ENCODE data around the gene CES4A.

Gene CES4A

DNA sequence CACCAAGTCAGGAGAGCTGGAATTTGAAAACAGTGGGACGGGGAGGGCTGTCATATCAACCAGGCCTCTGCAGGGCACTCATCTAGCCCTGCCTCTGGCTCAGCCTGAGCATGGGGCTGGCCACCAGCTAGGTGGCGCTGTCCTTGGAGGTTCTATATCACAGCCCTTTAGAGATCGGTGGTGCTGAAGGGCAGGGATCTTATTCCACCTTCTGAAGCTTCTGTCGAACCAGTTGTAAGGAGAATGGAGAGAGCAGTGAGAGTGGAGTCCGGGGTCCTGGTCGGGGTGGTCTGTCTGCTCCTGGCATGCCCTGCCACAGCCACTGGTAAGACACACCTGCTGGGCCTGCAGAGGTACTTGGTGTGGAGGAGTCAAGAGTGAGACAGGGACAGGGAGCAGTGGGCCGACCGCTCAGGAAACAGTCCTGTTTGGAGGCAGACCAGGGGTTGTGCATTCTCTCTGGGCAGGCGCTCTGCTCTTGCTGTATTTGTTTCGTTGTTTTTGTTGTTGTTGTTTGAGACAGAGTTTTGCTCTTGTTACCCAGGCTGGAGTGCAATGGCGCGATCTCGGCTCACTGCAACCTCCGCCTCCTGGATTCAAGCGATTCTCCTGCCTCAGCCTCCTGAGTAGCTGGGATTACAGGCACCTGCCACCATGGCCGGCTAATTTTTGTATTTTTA, 27.2 kb upstream of the CES4A start, which contains the start of gene CES3:
CES3 (plus strand) TSS at position 202 of the 680 bp plus-strand sequence; CDS start at position 244, 42 bp downstream.
- peak; percentile 44 for DNase-seq (ENCODE audit: low spot score)
- H3K27ac ChIP-seq = no peak within 1 kb of the TSS; the same call in 1 of the 2 replicates
- peak; percentile 62 for TF ChIP-seq CTCF (conservative IDR thresholded peaks at IDR 0.05; ENCODE audit: low read depth)
- ChIA-PET POLR2A (ENCODE audit: low non-redundant PET) (no interaction called here), CTCF (interaction anchor here (0.5 to 2.2 kb wide), 6 partner anchors 24 to 1175 kb away, joined by 3 to 8 read pairs (median 3); no protein-coding TSS in a partner anchor)

- no peak for DNase-seq (ENCODE audit: low spot score)
- ChIA-PET CTCF (interaction anchor here (1.1 kb wide), 2 partner anchors 24 to 45 kb away, joined by 3 read pairs; no protein-coding TSS in a partner anchor), POLR2A (ENCODE audit: low non-redundant PET) (no interaction called here)
- no peak overlapping the region; the same call in 1 of the 2 replicates for H3K27ac ChIP-seq
- no peak for TF ChIP-seq CTCF (conservative IDR thresholded peaks at IDR 0.05; ENCODE audit: low read depth)
Measured at GRCh38 chr16:66961914-66962313, 26.5 kb upstream of the CES4A start.

- no peak for DNase-seq (ENCODE audit: low spot score)
- H3K27ac ChIP-seq = no peak overlapping the region
- ChIA-PET CTCF (no interaction called here), POLR2A (ENCODE audit: low non-redundant PET) (no interaction called here)
- TF ChIP-seq CTCF (conservative IDR thresholded peaks at IDR 0.05; ENCODE audit: low read depth) = no peak
Measured at GRCh38 chr16:66964049-66964448, 24.3 kb upstream of the CES4A start.

DNA sequence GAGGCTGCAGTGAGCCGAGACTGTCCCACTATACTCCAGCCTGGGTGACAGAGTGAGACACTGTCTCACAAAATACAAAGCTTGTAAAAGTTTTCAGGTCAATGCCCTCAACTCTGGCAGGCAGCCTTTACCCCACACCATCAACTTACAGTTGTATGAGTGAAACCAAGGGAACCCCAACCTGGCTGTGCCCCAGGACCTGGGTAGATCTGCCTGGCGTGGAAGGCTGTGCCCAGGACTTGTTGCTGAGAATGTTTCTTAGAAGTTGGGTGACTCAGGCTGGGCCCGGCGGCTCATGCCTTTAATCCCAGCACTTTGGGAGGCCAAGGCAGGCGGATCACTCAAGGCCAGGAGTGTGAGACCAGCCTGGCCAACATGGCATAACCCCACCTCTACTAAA, 19.5 kb upstream of the CES4A start:
- TF ChIP-seq CTCF (conservative IDR thresholded peaks at IDR 0.05; ENCODE audit: low read depth) = no peak
- POLR2A ChIA-PET (ENCODE audit: low non-redundant PET) = no interaction called here
- no peak for DNase-seq (ENCODE audit: low spot score)
- CTCF ChIA-PET = no interaction called here
- H3K27ac ChIP-seq = no peak overlapping the region

GRCh38 chr16:66970775-66971720, 17.3 kb upstream of the CES4A start:
- H3K27ac ChIP-seq = no peak overlapping the region; the same call in 1 of the 2 replicates
- peak; percentile 49 for DNase-seq (ENCODE audit: low spot score)
- POLR2A ChIA-PET (ENCODE audit: low non-redundant PET) = interaction anchor here (0.6 kb wide), 1 partner anchor 188 kb away, joined by 3 read pairs; the partner anchor contains the start of genes FBXL8 and TRADD
- TF ChIP-seq CTCF (conservative IDR thresholded peaks at IDR 0.05; ENCODE audit: low read depth) = no peak
- CTCF ChIA-PET = interaction anchor here (0.6 to 0.9 kb wide), 2 partner anchors 76 to 136 kb away, joined by 3 read pairs; no protein-coding TSS in a partner anchor

- ChIA-PET POLR2A (ENCODE audit: low non-redundant PET) (no interaction called here), CTCF (interaction anchor here (0.7 to 2.7 kb wide), 2 partner anchors 126 to 182 kb away, joined by 3 to 11 read pairs; no protein-coding TSS in a partner anchor)
- no peak for TF ChIP-seq CTCF (conservative IDR thresholded peaks at IDR 0.05; ENCODE audit: low read depth)
- no peak overlapping the region for H3K27ac ChIP-seq
- DNase-seq (ENCODE audit: low spot score) = no peak
Measured at GRCh38 chr16:66972983-66973382, 15.4 kb upstream of the CES4A start.
